ENCODE measurements around the gene TRAF2.

The TRAF2 gene

GRCh38 chr9:136913701-136914438 is 27.6 kb downstream of the TRAF2 start:
- DNase-seq (ENCODE audit: low read depth): no peak

DNA sequence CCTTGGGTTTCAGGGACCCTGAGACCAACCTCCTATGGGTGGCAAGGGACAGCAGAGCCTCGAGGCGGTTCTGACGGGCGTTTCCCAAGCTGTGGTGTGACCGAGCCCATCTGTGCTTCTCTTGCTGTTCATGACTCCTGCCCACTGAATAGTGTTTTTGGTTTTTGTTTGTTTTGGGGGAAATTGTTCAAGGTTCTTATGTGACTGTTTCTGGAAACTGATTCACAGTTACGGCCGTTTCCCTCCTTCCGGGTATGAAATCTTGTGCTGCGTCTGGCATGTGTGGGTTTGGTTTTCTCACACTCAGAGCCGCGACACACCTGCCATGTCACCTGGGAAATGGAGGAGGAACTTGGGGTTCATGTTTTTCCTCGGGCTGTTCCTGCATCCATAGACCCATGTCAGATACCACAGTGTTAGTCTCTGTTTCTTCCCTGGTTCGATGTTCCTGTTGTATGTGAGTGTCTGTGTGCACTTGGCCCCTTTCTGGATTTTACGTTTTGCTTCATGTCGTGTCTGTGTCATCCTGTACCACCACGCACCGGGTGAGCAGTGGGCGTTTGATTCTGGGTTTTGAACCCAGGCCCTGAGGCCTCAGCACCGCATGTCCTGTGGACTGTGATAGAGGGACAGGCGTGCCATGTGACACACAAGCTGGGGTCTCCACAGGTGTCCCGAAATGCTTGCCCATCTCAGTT is 29.5 kb downstream of the TRAF2 start:
- DNase-seq (ENCODE audit: low read depth): no peak

DNA sequence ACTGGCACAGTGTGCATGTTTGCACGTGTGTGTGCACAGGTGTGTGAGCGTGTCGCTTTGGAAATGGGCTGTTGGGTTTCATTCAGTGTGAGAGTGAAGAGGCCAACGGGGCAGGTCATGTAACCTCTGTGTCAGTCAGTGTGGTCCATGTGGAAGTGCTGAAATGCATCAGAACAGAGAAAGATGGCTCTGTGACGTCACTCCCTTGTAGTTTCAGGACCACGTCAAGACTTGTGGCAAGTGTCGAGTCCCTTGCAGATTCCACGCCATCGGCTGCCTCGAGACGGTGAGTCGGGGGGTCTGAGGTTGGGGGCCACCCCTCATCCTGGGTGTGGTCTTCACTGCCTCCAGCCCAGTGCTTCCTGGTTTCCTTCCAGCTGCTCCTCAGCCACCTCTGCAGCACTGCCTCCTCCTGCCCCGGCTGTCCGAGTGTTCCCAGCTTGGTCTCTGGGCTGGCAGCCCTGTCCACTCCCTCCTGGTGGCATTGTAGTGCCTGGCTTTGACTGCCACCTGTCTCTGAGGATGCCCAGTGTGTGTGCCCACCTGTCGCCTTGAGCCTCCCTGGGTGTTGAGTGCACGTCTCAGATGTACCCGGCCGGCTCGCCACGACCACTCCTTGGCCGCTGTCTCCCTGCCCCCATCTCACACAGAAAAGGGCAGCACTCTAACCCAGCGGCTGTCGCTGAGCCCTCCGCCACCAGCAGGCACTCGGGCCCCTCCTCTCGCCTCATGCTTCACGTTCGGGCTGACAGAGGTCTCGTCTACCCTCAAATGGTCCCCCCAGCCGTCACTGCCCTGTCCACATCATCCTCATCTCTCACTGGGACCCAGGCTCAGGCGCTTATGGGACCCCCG is 30.2 kb downstream of the TRAF2 start:
- no peak for DNase-seq (ENCODE audit: low read depth)

DNA sequence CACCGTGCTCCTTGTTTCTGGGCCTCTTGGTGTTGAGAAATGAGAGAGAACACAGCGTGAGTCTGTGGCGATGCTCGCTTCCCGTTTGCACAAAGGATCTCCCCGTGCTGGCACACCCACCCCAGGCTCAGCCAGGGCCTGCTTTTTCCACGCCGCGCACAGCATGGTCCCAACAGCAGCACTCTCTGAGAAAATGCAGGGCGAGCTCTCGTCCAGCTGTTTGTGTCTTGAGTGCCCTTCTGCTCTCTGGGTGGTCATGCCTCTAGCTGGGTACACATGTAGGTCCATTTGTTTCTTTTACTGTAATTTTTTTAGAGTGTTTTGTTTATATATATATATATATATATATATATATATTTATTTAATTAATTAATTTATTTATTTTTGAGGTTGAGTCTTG is 31.6 kb downstream of the TRAF2 start:
- no peak for DNase-seq (ENCODE audit: low read depth)

GRCh38 chr9:136920069-136920468 is 33.8 kb downstream of the TRAF2 start:
- DNase-seq (ENCODE audit: low read depth): no peak

- no peak for DNase-seq (ENCODE audit: low read depth)
Measured at GRCh38 chr9:136920734-136921231, 34.5 kb downstream of the TRAF2 start.

DNA sequence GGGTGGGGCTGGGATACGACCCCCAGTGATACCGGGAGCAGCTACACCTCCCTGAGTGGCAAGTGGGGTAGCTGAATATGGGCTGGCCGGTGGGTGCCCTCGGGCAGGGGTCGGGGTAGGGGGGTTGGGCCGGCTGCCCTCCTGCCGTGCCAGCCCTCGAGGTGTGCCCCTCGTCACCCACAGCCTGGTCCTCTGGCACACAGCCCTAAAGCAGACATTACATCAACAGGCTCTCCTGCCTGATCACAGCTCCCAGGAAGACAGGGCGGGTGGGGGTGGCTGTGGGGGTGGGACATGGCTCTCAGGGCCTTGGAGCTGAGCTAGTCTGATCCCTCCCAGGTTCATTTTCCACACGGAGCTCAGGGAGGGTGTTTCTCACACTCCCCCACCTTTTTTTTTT is 35.0 kb downstream of the TRAF2 start:
- no peak for DNase-seq (ENCODE audit: low read depth)

DNA sequence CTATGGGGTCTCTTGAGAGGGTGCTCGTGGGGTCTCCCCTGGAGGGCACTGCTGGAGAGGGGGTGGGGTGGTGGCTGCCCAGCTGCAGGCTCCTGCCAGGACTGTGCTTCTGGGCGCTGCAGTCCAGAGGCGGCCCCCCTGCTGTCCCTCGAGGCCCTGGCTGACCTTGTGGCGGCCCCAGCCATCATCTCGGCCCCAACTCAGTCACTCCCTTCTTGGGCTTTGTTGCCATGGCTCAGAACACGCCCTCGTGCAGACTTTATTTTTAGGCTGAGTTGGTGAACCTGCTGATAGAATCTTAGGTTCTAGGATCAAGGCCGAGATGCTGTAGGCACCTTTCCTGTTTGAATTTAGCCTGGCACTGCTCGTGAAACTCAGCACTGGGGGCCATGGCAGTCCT is 35.4 kb downstream of the TRAF2 start:
- no peak for DNase-seq (ENCODE audit: low read depth)

- DNase-seq (ENCODE audit: low read depth): no peak
Measured at GRCh38 chr9:136922540-136922939, 36.2 kb downstream of the TRAF2 start.

DNA sequence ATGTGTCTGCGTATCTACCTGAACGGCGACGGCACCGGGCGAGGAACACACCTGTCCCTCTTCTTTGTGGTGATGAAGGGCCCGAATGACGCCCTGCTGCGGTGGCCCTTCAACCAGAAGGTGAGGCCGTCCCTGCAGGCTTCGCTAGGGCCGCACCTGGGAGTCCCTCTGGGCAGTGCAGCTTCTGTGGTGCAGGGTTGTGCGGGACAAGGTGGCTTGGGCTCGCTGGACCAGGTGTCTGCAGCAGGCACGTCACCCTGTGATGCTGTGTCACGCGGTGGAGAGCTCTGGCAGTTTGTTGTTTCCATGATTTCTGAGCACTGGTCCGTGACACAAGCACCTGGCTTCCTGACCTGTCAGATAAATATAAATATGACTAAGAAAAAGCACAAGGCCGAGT is 37.6 kb downstream of the TRAF2 start:
- DNase-seq (ENCODE audit: low read depth): no peak

- DNase-seq (ENCODE audit: low read depth): no peak
Measured at GRCh38 chr9:136925414-136926153, 39.3 kb downstream of the TRAF2 start.

- DNase-seq (ENCODE audit: low read depth): no peak
Measured at GRCh38 chr9:136926154-136926704, 39.9 kb downstream of the TRAF2 start.

GRCh38 chr9:136926749-136927148 is 40.4 kb downstream of the TRAF2 start:
- no peak for DNase-seq (ENCODE audit: low read depth)

- no peak for DNase-seq (ENCODE audit: low read depth)
Measured at GRCh38 chr9:136927343-136928271, 41.3 kb downstream of the TRAF2 start.

DNA sequence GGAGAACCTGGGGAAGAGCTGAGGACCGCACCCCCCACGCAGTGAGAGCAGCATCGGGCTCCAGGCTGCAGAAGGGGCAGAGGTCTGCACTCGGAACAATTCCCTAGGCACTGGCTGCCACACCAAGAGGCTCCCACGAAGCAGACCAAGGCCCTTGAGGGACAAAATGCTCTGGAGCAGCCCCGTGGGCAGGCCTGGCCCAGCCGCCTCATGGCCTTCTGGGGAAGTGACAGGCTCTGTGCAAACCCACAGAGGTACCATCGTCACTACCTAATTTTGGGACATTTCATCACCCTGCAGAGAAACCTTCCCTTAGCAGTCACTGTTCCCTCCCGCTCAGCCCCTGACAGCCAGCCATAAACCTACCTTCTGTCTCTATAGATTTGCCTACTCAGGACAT is 42.3 kb downstream of the TRAF2 start:
- DNase-seq (ENCODE audit: low read depth): no peak

GRCh38 chr9:136930014-136930413 is 43.7 kb downstream of the TRAF2 start:
- no peak for DNase-seq (ENCODE audit: low read depth)

DNA sequence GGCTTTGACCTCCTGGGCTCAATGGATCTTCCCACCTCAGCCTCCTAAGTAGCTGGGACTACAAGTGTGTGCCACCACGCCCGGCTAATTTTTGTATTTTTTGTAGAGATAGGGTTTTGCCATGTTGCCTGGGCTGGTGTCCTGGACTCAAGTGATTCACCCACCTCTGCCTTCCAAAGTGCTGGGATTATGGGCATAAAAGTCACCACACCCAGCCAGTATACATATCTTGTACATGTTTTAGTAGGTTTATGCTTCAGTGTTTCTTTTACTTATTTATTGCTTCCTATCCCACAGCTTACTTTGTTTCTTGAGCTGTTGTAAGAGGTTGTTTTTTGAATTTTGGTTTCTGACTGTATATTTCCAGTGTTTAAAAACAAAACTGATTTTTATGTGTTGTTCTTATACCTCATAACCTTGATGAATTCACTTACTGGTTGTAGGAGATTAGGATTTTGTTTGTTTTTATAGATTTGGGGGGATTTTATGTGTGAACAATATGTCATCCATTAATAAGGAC is 45.4 kb downstream of the TRAF2 start:
- no peak for DNase-seq (ENCODE audit: low read depth)

DNA sequence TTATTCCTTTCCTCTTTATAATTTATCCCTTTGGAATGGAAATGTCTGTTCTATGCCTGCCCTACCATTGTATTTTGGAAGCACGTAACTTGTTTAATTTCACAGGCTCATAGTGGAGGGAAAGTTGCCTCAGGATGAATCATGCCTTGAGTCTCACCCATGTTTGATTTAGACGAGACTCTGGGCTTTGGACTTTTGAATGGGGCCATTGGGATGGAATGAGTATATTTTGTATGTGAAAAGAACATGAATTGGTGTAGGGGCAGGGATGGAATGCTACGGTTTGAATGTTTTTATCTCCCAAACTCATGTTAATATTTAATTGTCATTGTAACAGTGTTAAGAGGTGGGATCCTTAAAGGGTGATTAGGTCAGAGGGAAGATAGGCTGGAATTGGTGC is 48.0 kb downstream of the TRAF2 start:
- DNase-seq (ENCODE audit: low read depth): no peak

DNA sequence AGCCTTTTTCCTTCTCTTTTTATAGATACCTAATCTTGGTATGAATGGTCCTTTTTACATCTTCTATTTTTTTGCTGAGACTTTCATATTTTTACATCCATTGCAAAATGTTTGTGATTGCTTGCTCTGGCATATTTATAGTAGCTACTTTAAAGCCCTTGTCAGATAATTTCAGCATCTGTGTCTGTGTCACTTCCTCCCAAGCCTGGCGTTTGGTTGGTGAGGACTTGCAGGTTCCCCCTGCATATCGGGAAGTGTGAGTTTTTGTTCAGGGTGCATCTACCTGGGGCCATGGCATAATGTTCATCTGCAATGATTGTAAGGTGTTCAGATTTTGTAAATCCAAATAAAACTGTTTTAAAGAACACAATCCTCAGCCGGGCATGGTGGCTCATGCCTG is 49.3 kb downstream of the TRAF2 start:
- DNase-seq (ENCODE audit: low read depth): no peak

GRCh38 chr9:136936645-136937170 is 50.4 kb downstream of the TRAF2 start:
- DNase-seq (ENCODE audit: low read depth): no peak
